NCI-H2171 (cell line): ENCODE data around the gene CEP112.

ENCODE experiments used
- DNase-seq: peaks from one replicate; lab custom pipeline; 2025; lab: John Stamatoyannopoulos, UW

CEP112 gene

GRCh38 chr17:65638221-65638975 is 553.5 kb downstream of the CEP112 start:
- DNase-seq: peak; percentile 78

- DNase-seq: no peak
Measured at GRCh38 chr17:65637786-65638185, 554.1 kb downstream of the CEP112 start.

- no peak for DNase-seq
Measured at GRCh38 chr17:65634533-65634932, 557.4 kb downstream of the CEP112 start.

DNA sequence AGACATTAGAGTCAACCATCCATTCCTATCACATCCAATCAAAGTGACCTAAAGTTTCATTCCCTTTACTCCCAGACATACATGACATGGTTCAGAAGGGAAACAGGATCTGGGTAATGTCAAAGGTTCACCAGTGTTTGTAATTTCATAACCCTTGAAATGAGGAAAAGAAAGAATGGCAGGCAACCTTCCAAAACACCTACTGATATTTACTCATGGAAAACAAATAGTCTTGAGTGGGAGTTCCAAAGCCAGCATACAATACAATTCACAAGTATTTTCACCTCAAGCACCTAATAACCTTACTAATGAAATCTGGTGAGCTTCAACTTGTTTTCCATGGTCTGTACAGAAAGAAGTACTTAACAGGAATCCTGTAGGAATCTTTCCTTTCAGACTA is 557.9 kb downstream of the CEP112 start:
- DNase-seq: no peak

DNA sequence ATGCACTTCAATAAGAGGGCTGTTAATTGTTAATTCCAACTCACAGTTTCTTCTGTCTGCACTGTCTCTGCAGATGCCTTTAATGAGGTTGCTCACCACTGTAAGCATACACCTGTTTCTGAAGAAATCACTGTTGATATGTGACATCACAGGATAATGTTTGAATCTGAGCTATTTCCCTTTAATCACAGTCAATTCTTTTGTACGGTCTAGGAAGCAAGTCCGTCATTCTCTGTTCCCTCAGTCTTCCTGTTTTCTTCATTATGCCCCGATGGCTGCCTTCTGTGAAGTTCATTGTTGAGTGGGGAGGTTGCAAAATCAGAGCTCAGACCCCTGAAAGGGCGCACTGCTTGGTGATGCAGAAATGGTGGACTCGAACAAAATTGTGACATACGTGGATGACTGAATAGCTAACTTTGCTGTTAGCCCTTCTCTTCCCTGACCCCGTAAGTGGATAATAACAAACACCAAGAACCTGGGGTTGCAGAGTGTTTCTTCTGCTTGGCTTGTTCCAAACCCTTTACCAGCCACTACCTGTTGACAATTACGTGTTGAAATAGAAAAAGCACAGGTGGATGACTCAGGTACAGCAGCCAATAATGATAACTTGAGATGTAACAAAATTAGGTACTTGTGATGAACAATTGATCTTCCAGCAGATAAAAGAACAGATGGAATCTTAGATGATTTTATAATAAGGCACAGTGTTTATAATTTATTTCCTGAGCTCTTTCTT is 558.6 kb downstream of the CEP112 start:
- no peak for DNase-seq

DNA sequence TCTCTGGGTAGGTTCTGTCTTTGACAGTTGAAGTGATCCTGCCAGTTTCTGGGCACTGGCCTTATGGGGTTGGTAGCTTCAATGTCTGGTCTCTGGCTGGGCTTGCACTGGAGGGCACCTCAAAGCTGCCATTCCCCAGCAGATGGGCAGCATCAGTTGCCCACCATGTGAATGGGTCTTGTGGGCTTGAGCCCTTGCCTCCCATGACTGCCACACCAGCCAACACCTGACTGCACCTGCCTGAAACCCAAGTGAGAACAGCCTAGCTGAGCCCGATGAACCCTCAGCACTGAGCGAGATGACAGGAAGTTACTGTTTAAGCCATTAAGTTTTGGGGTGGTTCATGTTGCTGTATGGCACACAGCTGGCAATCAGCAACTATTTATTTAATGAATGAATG is 561.4 kb downstream of the CEP112 start:
- no peak for DNase-seq

DNA sequence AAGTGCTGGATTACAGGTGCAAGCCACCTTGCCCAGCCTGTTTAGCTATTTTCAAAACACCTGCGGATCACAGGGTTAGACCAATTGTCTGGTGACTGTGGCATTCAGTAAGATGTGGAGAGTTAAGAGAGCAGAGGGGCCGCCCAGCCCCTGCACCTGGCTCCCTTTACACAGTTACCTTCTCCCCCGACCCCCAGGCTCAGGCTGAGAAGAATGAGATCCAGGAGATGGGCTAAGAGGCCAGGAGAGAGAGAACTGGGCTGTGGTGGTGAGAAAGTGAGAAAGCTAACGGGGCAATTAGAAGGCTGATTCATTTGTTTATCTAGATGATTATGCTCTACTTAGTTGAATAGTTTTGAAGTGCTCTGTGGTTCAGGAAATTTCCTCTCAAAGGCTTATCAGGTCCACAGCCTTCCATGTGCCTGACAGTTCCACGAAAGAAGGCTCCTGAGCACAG is 562.7 kb downstream of the CEP112 start:
- DNase-seq: no peak

GRCh38 chr17:65628644-65629036 is 563.3 kb downstream of the CEP112 start:
- no peak for DNase-seq

DNA sequence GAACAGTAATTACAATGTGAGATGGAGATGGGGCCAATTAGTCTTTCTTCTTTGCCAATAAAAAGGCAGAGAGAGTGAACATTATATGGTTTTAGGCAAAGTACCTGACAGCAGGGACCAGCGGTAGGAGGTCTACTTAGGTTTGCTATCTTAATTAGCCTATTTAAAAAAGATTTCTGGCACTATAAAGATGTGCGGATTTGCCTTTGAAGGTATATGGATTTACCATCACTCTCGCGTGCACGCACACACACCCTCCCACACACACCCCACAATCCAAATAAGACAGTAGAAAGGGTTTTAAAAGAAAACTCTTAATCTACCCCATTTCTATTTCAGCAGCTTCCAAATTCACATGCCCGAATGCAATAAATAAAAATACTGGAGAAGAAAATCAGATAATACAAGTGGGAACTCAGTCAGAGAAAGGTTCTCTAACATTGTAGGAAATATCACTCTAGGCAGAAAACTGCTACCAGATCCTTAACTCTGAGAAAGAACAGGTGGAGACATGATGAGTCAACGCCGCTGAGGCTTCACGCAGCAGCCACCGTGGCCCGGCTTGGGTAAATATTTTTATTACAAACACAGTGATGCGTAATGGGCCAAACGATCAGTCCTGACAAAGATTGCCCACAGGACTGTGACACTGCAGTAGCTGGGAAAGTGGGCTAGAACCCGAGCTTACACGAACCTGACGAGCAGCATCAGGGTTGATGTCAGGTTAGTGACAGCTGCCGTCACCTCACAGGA is 563.9 kb downstream of the CEP112 start:
- DNase-seq: peak; percentile 46

- DNase-seq: no peak
Measured at GRCh38 chr17:65627108-65627507, 564.8 kb downstream of the CEP112 start.

DNA sequence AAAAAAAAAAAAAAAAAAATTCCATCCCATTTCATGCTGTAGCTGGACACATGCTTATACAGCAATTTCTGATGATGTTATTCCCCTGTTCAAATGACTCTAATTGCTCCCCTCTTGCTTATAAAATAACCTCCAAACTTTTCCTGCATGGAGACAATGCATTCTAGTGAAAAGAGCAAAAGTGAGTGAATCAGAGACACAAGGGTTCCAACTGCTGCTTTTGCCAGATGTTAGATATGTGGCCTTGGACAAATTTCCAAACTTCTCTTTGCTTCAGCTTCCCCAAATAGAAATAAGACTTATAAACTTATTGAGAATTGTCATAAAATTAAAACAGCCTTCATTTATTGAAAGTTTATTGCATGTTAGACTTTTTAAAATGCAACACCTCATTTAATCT is 565.5 kb downstream of the CEP112 start:
- no peak for DNase-seq

GRCh38 chr17:65618516-65618915 is 573.4 kb downstream of the CEP112 start:
- no peak for DNase-seq

- DNase-seq: no peak
Measured at GRCh38 chr17:65617496-65617895, 574.4 kb downstream of the CEP112 start.

GRCh38 chr17:65609749-65610148 is 582.2 kb downstream of the CEP112 start:
- DNase-seq: no peak

GRCh38 chr17:65609286-65609685 is 582.6 kb downstream of the CEP112 start:
- no peak for DNase-seq

DNA sequence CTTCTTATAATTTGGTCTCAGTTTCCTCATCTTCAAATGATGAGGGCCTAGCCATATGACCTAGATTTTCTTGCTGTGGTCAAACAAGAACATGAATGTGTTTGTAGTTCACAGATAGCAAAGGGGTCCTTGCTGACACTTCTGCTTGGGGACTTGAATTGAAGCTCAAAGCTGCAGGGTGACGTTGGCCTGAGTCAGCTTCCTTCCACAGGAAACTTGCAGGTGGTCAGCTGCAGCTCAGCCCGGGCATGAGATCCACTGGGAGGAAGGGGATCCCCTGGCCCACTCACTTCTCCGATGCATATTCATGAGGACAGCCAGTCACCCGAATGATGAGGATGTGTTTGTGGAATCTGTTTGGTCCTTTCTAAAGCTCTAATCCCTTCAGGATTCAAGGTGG is 587.9 kb downstream of the CEP112 start:
- no peak for DNase-seq

DNA sequence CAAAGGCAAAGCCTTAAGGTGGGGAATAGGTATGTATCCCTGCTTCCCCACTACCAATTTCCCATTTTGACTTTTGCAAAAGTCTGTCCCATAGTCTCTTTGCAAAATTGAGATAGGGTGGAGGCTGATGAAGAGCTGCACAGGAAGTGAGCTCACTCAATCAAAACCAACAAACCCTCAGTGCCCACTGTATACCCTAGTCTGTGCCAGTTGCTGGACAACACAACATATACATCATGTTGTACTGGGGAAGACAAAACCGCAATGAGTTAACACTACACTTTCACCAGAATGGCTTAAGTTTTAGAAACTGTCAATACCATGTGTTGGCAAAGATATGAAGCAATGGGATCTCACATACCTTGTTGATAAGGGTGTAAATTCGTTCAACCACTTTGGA is 590.1 kb downstream of the CEP112 start:
- no peak for DNase-seq

- no peak for DNase-seq
Measured at GRCh38 chr17:65601145-65601544, 590.8 kb downstream of the CEP112 start.

DNA sequence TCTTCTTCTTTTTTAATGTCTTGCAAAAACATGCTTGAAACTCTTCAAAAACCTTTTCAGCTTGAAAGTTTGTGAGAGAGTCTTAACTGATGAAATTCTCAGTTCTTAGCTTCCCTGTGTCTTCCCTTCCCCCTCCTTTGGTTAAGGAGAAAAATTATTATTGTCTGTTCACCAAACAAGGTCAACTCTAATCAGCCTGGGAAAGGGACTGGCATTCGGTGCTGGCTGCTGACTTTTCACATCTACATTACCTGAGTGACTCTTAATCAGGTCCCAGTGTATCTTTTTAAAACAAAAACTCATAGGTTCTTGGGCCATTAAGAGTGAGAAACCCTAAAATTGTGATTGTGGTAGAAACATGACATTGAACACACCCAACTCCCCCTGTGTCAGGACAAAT is 591.4 kb downstream of the CEP112 start:
- DNase-seq: no peak

DNA sequence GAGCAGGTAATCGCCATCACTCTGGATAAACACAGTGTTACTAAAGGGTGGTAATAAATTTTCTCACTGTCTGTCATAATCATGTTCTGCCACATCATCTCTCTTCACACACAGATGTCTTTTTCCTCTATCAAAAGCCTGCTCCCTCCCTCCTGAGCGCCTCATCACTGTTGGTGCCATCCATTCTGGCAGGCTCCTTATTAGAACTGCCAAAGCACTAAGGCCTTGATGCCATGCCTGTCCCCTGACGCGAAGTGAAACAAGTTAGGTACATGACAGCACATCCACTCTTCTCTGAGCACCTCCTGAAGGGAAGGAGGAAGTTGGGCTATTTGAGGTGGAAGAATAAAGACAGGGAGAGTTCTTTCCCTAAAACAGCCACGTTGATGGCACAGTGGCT is 592.3 kb downstream of the CEP112 start:
- no peak for DNase-seq

DNA sequence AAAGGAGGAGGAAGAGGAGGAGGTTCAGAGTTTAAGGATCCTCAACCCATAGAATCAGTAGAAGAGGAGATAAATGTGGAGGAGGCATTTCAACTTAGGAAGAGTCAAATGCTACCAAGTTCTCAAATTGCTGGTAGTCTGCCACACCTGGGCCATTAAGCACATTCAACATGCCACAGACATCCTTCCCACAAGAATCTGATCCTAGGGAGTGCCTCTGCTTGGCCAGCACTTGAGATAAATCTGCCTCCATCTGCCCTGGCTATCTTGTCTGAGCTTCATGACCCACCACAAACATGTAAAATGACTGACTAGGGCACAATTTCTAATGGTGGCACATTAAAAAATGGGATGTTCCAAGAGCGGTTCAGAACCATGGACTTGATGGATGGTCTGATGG is 593.2 kb downstream of the CEP112 start:
- DNase-seq: no peak

- no peak for DNase-seq
Measured at GRCh38 chr17:65595071-65595656, 596.8 kb downstream of the CEP112 start.
